Measurements from ENCODE around the gene CCDC174. TPM values are rescaled to one million over a fixed set of nuclear protein-coding genes. Genes with fewer than 3 reads are reported as not detected.
A peak's percentile ranks its signal among the peaks of the same experiment; 100 is the strongest.
"Not testable (repeated sequence)": the region's sequence is repeated elsewhere in the genome, so short reads cannot be mapped to it uniquely, and the experiment has no call there.

Gene CCDC174
- total RNA-seq: 6.4 and 7.4 TPM in 2 replicates

DNA sequence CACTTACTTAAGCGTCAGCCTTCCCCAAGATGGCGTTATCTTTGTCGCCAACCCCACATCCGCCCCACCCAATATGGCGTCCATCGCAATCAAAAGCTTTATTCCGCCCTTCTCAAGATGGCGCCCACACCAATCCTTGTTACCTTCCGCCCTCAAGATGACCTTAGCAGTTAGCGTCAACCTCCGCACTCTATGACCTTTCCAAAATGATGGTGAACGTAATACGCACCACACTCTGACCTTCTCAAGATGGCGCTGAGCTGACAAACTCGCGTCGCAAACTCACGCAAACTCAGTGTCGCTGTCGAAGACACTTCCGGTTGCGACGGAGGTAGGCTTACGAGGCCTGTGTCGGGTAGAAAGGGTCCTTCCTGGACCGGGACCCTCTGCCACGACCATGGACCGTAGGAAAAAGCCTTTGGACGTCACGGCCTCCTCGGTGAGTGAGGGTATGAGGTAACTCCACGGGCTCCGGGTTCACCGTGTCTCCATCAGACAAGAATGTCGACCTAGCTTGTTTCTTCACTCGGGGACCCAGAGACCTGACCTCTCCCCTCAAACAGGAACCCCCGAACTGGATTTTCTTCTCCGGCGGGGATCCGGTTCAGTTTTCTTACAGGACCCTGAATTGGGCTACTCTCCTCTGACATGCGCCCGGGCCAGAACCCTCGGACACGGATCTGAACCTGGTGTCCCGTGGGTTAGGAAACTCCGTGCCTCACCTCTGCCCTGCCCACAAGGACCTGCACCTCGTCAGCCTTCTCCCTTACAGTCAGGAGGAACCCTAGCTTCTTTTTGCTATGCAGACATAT is at the start of gene CCDC174:
Gene CCDC174 (plus strand): TSS at position 323 of the 812 bp plus-strand sequence. CDS start 75 bp downstream, at position 398.
- DNase-seq (ENCODE audit: low read depth, low spot score): peak; percentile 97

- no peak for DNase-seq (ENCODE audit: low read depth, low spot score)
These were observed 49.4 kb upstream of the CCDC174 start for GRCh38 chr3:14602006-14602803.

DNA sequence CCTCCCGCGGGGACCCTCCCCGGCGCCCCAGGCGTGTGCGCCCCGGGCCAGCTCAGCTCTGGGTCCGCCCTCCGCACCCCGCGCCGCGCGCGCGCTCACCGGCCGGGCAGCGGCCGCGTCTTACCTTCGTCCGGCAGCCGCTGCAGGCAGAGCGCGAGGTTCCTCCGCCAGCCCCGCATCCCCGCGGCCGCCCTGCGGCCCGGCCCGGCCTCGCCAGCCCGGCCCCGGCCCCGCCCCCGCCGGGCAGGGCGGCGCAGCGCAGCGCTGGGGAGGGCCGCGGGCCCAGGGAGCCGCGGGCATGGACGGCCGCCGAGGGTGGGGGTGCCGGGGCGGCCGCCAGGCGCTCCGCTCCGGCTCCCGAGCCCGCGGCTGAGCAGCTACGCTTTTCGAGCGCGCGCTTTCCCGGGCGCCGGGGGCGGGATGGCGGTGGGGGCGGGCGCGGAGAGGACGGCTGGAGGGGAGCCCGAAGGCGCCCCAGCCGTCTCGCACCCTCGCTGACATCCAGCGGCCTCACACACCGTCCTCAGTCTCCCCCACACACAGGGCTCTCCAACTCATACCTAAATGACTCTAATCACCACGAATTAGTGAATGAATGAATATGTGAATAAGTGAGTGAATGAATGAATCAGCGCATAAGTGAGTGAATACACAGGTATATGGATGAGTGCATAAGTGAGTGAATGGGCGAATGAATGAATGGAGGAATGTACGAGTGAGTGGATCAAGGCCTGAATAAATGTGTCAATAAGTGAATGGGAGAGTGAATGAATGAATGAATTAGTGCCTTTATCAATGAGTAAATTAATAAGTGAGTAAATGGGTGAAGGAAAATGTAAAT is 48.5 kb upstream of the CCDC174 start:
- DNase-seq (ENCODE audit: low read depth, low spot score): no peak

DNA sequence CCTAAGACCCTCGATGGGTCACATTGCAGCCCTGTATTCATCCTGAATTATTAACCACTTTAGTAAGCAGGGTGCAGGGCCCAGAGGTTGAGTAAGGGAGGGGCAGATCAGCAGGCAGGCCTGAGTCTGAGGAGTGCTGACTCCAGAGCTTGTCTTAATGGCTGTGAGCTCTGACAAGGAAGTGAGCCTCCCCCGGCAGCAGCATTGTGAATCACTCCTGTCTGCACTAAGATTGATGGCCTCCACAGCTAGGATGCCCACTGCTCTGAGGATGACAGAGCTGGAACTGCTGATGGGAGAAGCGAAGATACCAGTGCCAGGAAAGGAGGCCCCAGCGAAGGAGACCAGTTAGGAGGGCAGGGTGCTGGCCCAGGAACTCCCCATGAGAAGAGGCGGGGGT is 46.5 kb upstream of the CCDC174 start:
- no peak for DNase-seq (ENCODE audit: low read depth, low spot score)

DNA sequence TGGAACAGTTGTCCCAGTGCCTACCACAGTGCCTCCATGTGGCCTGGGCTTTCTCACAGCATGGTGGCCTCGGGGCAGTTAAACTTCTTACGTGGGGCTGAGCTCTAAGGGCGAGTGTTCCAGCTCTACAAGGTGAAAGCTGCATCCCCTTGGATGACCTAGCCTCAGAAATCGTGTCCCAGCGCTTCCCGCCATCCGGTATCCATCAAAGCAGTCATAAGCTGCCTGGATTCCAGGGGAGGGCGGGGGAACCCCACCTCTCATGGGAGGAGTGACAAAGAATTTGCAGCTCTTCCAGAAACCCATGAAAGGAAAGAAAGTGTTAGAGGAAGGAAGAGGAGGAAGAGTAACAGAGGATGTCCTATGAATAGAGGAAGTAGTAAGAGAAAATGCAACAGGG is 45.8 kb upstream of the CCDC174 start:
- DNase-seq (ENCODE audit: low read depth, low spot score): no peak

DNA sequence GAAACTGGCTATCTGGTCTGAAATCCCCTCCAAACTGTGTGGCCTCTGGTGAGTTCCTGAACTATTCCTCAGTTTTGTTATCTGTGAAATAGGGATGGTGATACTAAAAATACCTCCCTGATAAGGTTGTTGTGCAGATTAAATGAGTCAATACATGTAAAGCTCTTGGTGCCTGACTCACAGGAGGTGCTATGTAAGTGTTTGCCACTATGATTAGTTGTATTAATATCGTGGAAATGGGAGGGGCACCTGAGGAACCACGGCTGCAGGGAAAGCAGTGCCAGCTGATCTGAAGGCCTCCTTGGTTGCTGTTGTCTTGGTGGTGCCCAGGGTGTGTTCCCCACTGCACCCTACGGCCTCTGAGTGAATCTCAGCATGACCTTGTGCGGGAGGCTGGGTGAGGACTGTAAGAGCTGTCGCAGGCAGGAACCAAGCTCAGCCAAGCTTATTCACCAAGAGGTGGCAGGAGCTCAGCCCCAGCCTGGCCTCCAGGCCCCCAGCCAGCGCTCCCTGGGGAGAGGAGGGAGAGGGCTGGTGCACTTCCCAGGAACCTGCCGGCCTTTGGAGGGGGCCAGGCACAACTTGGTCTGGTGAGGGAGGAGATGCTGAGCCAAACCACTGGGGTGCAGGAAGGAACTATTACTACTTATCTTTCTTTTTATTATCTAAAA is 44.8 kb upstream of the CCDC174 start:
- no peak for DNase-seq (ENCODE audit: low read depth, low spot score)

DNA sequence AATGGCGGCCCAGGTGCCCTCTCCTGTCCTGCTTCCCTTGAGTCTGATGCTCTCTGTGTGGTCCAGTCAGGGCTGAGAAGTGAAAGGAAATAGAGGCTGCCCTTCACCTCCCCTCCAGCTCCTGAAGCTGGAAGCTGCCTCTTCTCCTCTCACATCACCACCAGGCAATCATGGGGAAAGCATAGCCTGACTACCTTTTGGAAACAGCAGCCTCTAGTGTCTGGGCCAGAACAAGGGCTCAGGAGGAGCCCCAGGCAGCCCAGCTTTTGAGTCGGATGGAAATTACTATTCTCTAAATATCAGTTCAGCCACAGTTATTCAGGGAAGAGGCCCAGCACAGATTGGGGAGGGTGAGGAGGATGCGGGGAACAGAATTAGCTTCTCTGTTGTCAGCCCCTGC is 43.3 kb upstream of the CCDC174 start:
- DNase-seq (ENCODE audit: low read depth, low spot score): no peak

GRCh38 chr3:14609058-14609457 is 42.5 kb upstream of the CCDC174 start:
- DNase-seq (ENCODE audit: low read depth, low spot score): not testable (repeated sequence)

- no peak for DNase-seq (ENCODE audit: low read depth, low spot score)
These were observed 42.1 kb upstream of the CCDC174 start for GRCh38 chr3:14609506-14609905.

- no peak for DNase-seq (ENCODE audit: low read depth, low spot score)
These were observed 41.6 kb upstream of the CCDC174 start for GRCh38 chr3:14609941-14610340.

DNA sequence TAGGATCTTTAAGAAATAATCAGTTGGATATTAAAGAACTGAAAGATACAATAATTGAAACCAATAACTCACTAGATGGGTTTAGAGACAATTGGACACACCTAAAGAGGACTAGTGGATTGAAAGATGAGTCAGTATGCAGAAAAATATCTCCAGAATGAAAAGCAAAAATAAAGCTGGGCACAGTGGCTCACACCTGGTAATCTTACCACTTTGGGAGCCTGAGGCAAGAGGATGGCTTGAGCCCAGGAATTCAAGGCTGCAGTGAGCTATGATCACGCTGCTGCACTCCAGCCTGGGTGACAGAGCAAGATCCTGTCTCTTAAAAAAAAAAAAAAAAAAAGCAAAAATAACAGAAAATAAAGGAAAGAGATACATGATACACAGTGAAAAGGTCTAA is 37.4 kb upstream of the CCDC174 start:
- no peak for DNase-seq (ENCODE audit: low read depth, low spot score)

DNA sequence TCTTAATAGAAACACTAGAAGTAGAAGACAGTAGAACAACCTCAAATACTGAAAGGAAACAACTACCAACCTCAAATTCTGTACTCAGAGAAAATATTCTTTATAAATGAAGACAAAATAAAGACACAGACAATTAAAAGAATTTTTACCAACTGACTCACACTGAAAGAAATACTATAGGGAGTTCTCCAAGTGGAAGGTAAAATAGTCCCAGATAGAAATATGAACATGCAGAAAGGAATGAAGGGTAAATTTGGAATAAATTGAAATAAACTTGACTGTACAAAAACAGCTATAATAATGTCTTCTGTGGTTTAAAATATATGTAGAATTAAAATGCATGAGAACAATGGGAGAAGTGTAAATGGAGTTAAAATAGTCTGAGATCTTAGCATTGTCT is 36.7 kb upstream of the CCDC174 start:
- DNase-seq (ENCODE audit: low read depth, low spot score): no peak

DNA sequence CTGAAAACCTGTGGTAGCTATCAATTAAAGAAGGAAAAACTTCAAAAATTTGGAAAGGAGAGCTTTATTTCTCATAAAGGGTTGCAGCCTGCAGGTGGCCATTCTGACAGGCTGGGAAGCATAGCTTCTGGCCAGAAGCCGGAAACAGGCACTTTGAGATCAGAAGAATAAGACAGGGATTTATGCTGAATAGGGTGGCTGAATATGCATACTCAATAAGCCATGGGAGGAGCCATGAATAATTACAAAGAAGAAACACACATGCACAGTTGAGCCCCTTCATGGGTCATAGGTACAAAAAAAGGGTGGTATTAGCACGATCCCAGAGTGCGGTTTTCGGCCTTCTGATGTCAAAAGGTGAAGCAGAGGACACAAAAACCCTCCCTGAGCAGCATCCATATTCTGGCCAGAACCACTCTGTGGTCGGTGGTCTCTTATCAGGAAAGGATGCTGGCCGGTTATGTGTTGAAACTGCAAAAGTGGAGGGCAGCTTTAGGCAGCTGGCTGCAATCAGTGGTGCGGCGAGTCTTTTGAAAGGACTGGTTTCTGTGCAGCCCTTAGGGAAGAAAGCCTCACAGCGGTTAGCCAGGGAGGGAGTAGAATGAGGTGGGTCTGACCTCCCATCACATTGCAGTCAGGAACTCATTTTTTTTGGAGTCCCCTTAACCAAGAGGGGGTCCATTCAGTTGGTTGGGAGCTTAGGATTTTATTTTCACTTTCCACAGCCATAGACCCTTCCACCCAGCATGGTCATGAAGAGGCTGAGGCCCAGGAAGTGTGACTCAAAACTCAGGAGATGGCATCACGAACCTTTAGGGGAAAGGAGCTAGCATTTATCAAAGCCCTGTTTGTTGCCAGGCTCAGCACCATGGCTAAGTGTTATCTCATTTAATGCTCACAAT is 34.7 kb upstream of the CCDC174 start:
- no peak for DNase-seq (ENCODE audit: low read depth, low spot score)

- DNase-seq (ENCODE audit: low read depth, low spot score): no peak
These were observed 34.0 kb upstream of the CCDC174 start for GRCh38 chr3:14617508-14618023.

GRCh38 chr3:14619605-14620004 is 32.0 kb upstream of the CCDC174 start:
- DNase-seq (ENCODE audit: low read depth, low spot score): no peak

DNA sequence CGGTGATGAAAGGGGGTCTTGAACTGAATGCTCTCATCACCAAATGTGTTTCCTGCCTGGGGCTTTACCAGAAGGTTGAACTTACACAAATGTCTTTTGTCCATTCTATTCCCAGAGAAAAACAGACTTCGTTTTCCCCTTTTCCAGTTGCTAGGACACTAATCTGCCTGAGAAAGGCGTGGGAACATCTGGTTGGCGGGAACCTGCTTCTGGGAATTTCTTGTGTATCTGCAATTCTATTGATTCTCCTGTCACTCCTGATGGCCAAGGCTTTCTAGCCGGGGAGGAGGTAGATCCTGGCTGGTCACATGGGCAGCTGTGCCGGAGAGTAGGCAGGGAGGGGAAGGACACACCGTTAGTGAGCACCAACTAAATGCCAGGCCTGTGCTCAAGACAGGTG is 31.1 kb upstream of the CCDC174 start:
- no peak for DNase-seq (ENCODE audit: low read depth, low spot score)

DNA sequence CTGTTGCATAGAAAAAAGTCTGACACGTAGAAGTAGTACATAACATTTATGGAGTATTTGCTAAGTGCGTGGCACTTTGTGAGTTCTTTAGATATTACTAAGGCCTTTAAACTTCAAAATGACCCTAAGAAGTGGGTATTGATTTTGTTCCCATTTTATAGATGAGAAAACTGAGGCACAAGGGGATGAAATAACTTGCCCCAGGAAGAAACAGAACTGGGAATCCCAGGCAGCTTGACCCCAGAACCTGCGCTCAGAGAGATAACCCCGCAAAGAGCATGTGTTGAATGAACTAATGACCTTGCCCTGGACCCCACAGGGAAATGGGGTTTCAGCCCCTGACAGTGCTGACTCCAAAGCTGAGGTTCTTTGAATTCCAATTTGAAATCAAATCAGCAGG is 30.5 kb upstream of the CCDC174 start:
- no peak for DNase-seq (ENCODE audit: low read depth, low spot score)

DNA sequence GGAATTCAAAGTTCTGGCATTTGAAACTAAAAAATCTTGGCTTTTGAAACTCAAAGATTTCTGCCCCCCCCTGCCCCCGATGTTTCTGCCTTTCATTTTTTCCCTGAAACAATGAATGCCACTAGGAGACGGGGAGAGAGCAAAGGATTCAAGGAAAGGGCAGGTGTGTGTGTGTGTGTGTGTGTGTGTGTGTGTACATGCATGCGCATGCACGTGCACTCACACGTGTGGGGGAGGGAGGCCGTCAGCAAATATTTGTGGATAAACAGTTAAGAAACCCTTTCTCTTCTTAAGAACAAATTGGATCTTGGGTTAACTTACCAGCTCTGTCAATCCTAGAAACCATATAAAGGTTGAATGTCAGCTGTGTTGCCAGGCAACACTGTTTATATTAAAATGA is 29.2 kb upstream of the CCDC174 start:
- DNase-seq (ENCODE audit: low read depth, low spot score): no peak

DNA sequence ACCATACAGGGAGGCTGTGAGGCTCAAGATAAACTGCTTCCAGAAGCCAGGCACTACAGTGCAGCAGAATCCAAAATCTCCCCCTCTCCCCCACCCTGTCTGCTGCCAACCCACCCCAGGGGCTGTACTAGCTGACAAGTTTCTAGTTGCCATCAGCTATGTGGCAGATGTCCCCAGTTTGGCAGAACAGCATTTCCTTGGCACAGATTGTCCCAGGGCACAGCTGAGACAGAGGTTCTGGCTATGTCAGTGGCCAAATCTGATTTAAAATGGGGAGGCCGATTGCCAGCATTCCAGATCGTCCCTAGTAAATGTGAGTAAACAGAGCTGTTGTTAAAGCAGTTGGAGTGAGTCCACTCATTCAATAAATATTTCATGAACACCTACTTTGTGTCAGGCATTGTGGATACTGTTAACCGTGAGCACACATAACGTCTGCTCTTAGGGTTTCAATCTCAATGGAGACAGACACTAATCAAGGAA is 28.0 kb upstream of the CCDC174 start:
- no peak for DNase-seq (ENCODE audit: low read depth, low spot score)

- DNase-seq (ENCODE audit: low read depth, low spot score): no peak
These were observed 27.1 kb upstream of the CCDC174 start for GRCh38 chr3:14624498-14624897.

All from pulmonary artery endothelial cell (primary cell).